Measurements from ENCODE around the gene U2AF1L4. TPM values are rescaled to one million over a fixed set of nuclear protein-coding genes. Genes with fewer than 3 reads are reported as not detected.

Gene U2AF1L4
- total RNA-seq, 2 donors from 2014 or later, result 14.9 to 18.7 TPM

DNA sequence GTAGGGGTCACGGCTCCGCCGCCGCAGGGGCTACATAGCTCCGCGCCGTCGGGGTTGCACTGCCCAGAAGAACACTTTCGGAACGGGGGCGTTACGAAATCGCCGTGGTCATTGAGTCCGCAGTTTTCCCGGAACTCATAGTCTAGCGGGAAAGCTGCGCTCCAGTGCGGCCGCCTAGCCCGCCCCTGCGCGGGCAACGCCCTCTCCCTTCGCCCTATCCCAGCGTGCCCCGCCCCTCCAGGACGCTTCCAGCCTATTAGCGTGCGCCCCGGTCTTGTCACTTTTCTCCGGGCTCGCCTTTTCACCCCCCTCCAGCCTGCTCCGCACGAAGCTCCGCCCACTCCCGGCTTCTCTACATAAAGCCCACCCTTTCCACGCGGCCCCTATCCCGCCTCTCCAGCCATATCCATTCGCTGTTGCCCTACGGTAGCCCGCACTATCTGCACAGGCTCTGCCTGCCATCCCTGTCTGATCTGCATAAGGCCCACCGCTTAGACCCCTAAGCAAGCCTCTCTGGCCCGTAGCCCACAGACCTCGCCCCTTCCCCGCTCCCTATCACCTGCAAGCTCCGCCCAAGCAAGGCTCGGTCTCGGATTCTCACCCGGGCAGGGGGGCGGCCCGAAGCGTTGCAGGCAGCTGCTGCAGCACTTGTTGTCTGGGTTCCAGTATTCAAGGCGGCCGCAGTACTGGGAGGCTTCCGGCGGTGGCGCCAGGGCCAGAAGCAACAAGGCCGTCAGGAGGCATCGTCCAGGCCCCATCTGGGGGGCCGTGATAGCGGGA lies 4.6 kb downstream of the U2AF1L4 start:
- peak; percentile 99 for DNase-seq
- H3K36me3 ChIP-seq, result no peaks in the 10 kb centered on the region
- peak overlapping the region; percentile 66 for H3K4me3 ChIP-seq
- peaks cover 9% of the 10 kb centered on the region for H3K4me1 ChIP-seq
- intact Hi-C loops (cut with DNase I), result loop anchor here (10.0 kb wide), 1 partner anchor 194 kb away; the partner anchor contains the start of gene LRFN3
- no peaks in the 10 kb centered on the region for H3K9me3 ChIP-seq
- H3K27ac ChIP-seq, result peak overlapping the region; percentile 90
- TF ChIP-seq, protein P1, sequence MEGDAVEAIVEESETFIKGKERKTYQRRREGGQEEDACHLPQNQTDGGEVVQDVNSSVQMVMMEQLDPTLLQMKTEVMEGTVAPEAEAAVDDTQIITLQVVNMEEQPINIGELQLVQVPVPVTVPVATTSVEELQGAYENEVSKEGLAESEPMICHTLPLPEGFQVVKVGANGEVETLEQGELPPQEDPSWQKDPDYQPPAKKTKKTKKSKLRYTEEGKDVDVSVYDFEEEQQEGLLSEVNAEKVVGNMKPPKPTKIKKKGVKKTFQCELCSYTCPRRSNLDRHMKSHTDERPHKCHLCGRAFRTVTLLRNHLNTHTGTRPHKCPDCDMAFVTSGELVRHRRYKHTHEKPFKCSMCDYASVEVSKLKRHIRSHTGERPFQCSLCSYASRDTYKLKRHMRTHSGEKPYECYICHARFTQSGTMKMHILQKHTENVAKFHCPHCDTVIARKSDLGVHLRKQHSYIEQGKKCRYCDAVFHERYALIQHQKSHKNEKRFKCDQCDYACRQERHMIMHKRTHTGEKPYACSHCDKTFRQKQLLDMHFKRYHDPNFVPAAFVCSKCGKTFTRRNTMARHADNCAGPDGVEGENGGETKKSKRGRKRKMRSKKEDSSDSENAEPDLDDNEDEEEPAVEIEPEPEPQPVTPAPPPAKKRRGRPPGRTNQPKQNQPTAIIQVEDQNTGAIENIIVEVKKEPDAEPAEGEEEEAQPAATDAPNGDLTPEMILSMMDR (IDR thresholded peaks at IDR 0.05), result no peak
- peak overlapping the region; percentile 76 to 87 for H3K9ac ChIP-seq (ENCODE audit: low read depth in 2 of 2, low read length in 2 of 2)
- H3K27me3 ChIP-seq, result no peaks in the 10 kb centered on the region

DNA sequence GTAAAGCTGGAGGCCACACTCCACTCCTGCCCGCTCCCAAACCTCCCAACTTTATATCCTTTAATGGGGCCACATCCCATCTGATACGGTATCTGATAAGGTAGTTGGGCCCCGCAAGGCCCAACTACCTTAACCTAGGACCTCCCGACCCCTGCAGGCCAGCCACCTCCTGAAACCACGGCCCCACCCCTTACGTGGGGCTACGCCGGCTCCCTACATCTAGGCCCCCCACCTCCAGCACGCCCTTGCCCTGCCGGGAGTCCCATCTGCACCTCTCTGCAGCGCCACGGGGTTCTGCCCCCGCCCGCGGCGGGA lies 5.2 kb downstream of the U2AF1L4 start:
- H3K9me3 ChIP-seq, result no peaks in the 10 kb centered on the region
- H3K36me3 ChIP-seq, result no peaks in the 10 kb centered on the region
- intact Hi-C loops (cut with DNase I), result loop anchor here (10.0 kb wide), 1 partner anchor 195 kb away; the partner anchor contains the start of gene LRFN3
- peak overlapping the region; percentile 90 for H3K27ac ChIP-seq
- H3K4me1 ChIP-seq, result peaks cover 9% of the 10 kb centered on the region
- no peak for DNase-seq
- peak overlapping the region; percentile 66 for H3K4me3 ChIP-seq
- TF ChIP-seq, protein P1 (IDR thresholded peaks at IDR 0.05), result no peak
- no peaks in the 10 kb centered on the region for H3K27me3 ChIP-seq
- peak overlapping the region; percentile 76 to 87 for H3K9ac ChIP-seq (ENCODE audit: low read depth in 2 of 2, low read length in 2 of 2)

DNA sequence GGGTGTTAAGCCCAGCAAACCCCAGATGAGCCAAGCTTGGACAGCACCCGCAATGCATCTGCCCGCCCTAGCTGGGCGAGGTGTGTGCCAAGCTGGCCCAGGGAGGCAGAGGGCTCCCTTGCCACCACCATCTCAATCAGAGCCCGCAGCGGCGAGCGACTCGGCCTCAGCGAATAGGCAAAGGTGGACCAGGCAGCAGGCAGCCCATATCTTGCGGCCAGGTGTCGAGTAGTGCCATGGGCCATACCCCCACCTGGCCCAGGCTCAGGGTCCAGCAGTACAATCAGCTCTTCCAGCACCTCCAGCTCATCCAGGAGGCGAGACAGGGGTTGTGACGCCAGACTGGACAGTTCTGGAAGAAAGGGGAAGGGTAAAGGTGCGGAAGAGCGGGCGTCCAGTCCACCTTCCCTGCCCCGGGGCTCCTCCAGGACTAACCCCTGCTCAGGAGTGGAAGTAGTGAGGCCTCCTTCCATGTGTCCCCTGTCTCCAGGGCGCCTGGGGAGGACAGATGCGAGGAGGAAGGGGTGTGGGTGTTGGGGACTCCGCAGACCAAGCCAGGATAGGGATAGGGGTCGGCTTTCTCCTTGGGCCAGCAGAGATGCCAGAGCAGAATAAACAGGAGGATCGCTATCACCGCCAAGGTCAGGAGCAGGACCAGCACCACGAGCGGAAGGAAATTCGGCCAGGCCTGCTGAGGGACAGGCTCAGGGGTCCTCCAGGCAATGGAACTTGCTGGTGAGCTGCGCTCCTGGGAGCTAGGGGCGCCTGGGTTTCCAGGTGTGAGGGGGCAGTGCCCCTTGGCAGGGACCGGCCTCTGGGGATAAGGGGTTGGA lies 5.7 kb downstream of the U2AF1L4 start:
- intact Hi-C loops (cut with DNase I), result loop anchor here (10.0 kb wide), 1 partner anchor 195 kb away; the partner anchor contains the start of gene LRFN3
- TF ChIP-seq, protein P1 (IDR thresholded peaks at IDR 0.05), result no peak
- Histone ChIP-seq H3K9me3 (no peaks in the 10 kb centered on the region), H3K27me3 (no peaks in the 10 kb centered on the region), H3K4me3 (peak overlapping the region; percentile 66), H3K27ac (peak overlapping the region; percentile 90), H3K4me1 (peaks cover 9% of the 10 kb centered on the region), H3K36me3 (no peaks in the 10 kb centered on the region), H3K9ac (ENCODE audit: low read depth in 2 of 2, low read length in 2 of 2) (peak overlapping the region in 1 of 2 donors; percentile 87)
- no peak for DNase-seq

DNA sequence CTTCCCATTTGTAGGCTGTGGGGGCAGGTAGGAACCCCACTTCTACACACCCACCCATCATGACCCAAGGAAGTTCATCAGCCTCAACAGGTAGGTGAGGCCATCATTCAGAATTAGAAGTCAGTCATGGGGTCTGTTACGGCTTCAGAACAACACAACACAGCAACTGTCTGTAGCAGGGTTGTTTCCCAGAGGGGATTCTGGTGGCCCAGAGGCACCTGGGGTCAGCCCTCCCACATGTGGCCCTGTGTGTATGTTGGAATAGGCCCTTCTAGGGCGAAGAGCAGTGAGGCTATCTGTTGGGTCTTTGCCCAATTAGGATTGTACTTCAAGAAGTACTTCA lies 6.4 kb downstream of the U2AF1L4 start:
- Histone ChIP-seq H3K36me3 (no peaks in the 10 kb centered on the region), H3K4me3 (no peak overlapping the region), H3K27ac (no peak overlapping the region), H3K9ac (ENCODE audit: low read depth in 2 of 2, low read length in 2 of 2) (no peak overlapping the region), H3K9me3 (no peaks in the 10 kb centered on the region), H3K27me3 (no peaks in the 10 kb centered on the region), H3K4me1 (peaks cover 9% of the 10 kb centered on the region)
- no peak for DNase-seq
- intact Hi-C loops (cut with DNase I), result no loop called here
- TF ChIP-seq, protein P1 (IDR thresholded peaks at IDR 0.05), result no peak

DNA sequence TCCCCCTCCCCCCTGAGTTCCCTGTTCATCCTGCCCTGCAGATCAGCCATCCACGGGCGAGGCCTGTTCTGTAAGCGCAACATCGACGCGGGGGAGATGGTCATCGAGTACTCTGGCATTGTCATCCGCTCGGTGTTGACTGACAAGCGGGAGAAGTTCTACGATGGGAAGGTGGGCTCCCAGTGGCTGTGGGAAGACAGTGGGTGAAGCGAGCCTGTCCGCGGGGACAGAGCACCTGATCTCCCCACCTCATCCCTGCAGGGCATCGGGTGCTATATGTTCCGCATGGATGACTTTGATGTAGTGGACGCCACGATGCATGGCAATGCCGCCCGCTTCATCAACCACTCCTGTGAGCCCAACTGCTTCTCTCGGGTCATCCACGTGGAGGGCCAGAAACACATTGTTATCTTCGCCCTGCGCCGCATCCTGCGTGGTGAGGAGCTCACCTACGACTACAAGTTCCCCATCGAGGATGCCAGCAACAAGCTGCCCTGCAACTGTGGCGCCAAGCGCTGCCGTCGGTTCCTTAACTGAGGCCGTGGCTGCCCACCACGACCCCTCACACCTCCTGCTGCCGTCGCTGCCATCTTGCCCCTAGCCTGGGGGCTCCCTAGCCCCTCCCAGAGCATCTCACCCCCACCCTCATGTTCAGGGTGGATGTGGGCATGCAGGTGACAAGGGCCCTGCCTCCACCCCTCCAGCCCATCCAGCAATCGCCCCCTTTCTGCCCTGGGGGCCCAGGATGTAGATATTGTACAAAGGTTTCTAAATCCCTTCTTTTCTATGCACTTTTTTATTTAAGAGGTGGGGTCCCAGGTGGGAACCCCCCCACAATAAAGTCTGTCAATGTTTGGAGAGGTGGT lies 7.0 kb downstream of the U2AF1L4 start:
- Histone ChIP-seq H3K4me3 (no peak overlapping the region), H3K9ac (ENCODE audit: low read depth in 2 of 2, low read length in 2 of 2) (no peak overlapping the region), H3K36me3 (no peaks in the 10 kb centered on the region), H3K27ac (no peak overlapping the region), H3K9me3 (no peaks in the 10 kb centered on the region), H3K4me1 (peaks cover 9% of the 10 kb centered on the region), H3K27me3 (no peaks in the 10 kb centered on the region)
- intact Hi-C loops (cut with DNase I), result no loop called here
- no peak for DNase-seq
- TF ChIP-seq, protein P1 (IDR thresholded peaks at IDR 0.05), result no peak
